ENCODE measurements around the gene AMN.

Gene AMN

GRCh38 chr14:102970496-102970895 lies 48.0 kb downstream of the AMN start:
- Histone ChIP-seq H3K4me1 (ENCODE audit: low read depth, poor library complexity, severe bottlenecking) (no peaks in the 10 kb centered on the region), H3K4me2 (no peak overlapping the region), H3K27ac (no peak overlapping the region), H3K9ac (no peak overlapping the region), H2AFZ (ENCODE audit: low read depth) (no peak overlapping the region), H3K36me3 (ENCODE audit: insufficient read depth) (no peaks in the 10 kb centered on the region), H4K20me1 (ENCODE audit: insufficient read depth) (no peaks in the 10 kb centered on the region), H3K4me3 (IDR thresholded peaks at IDR 0.05; ENCODE audit: insufficient read depth, low read depth, low read length) (no peak overlapping the region), H3K27me3 (ENCODE audit: insufficient read depth, low read depth) (no peaks in the 10 kb centered on the region), H3K79me2 (ENCODE audit: insufficient read depth, low read depth) (no peaks in the 10 kb centered on the region)
- no peak for TF ChIP-seq CTCF (conservative IDR thresholded peaks at IDR 0.05; ENCODE audit: low read depth, low read length)

- no peak for TF ChIP-seq CTCF (conservative IDR thresholded peaks at IDR 0.05; ENCODE audit: low read depth, low read length)
- Histone ChIP-seq H3K27me3 (ENCODE audit: insufficient read depth, low read depth) (no peaks in the 10 kb centered on the region), H4K20me1 (ENCODE audit: insufficient read depth) (no peaks in the 10 kb centered on the region), H3K27ac (no peak overlapping the region), H3K4me1 (ENCODE audit: low read depth, poor library complexity, severe bottlenecking) (no peaks in the 10 kb centered on the region), H3K4me3 (IDR thresholded peaks at IDR 0.05; ENCODE audit: insufficient read depth, low read depth, low read length) (no peak overlapping the region), H2AFZ (ENCODE audit: low read depth) (no peak overlapping the region), H3K9ac (no peak overlapping the region), H3K4me2 (no peak overlapping the region), H3K79me2 (ENCODE audit: insufficient read depth, low read depth) (no peaks in the 10 kb centered on the region), H3K36me3 (ENCODE audit: insufficient read depth) (no peaks in the 10 kb centered on the region)
Measured at GRCh38 chr14:102971314-102971713, 48.9 kb downstream of the AMN start.

GRCh38 chr14:102971836-102972606 lies 49.6 kb downstream of the AMN start:
- no peak for TF ChIP-seq CTCF (conservative IDR thresholded peaks at IDR 0.05; ENCODE audit: low read depth, low read length)
- Histone ChIP-seq H3K4me1 (ENCODE audit: low read depth, poor library complexity, severe bottlenecking) (no peaks in the 10 kb centered on the region), H3K9ac (no peak overlapping the region), H2AFZ (ENCODE audit: low read depth) (no peak overlapping the region), H3K4me3 (IDR thresholded peaks at IDR 0.05; ENCODE audit: insufficient read depth, low read depth, low read length) (no peak overlapping the region), H3K79me2 (ENCODE audit: insufficient read depth, low read depth) (no peaks in the 10 kb centered on the region), H3K4me2 (no peak overlapping the region), H3K27me3 (ENCODE audit: insufficient read depth, low read depth) (no peaks in the 10 kb centered on the region), H4K20me1 (ENCODE audit: insufficient read depth) (no peaks in the 10 kb centered on the region), H3K36me3 (ENCODE audit: insufficient read depth) (no peaks in the 10 kb centered on the region), H3K27ac (no peak overlapping the region)

GRCh38 chr14:102973706-102974285 lies 51.3 kb downstream of the AMN start:
- Histone ChIP-seq H3K4me3 (IDR thresholded peaks at IDR 0.05; ENCODE audit: insufficient read depth, low read depth, low read length) (no peak overlapping the region), H2AFZ (ENCODE audit: low read depth) (no peak overlapping the region), H3K27ac (no peak overlapping the region), H3K9ac (no peak overlapping the region), H3K4me1 (ENCODE audit: low read depth, poor library complexity, severe bottlenecking) (no peaks in the 10 kb centered on the region), H3K4me2 (no peak overlapping the region), H3K79me2 (ENCODE audit: insufficient read depth, low read depth) (no peaks in the 10 kb centered on the region), H3K27me3 (ENCODE audit: insufficient read depth, low read depth) (no peaks in the 10 kb centered on the region), H3K36me3 (ENCODE audit: insufficient read depth) (no peaks in the 10 kb centered on the region), H4K20me1 (ENCODE audit: insufficient read depth) (no peaks in the 10 kb centered on the region)
- no peak for TF ChIP-seq CTCF (conservative IDR thresholded peaks at IDR 0.05; ENCODE audit: low read depth, low read length)

All from KMS-11 (cell line).